GM06990 (cell line): ENCODE results near the gene ARID1B.

Source experiments
- DNase-seq: peaks from one replicate; pipeline ENCODE4 v3.0.0-alpha.2; 2011; ENCODE audit not compliant: insufficient read length; ENCODE audit errors: extremely low read depth
- H3K27me3 ChIP-seq: replicated peaks from 2 replicates; pipeline ENCODE4 v1.6.0; 2011; ENCODE audit warnings: low read length; ENCODE audit not compliant: control insufficient read depth, insufficient read depth
- H3K36me3 ChIP-seq: 2 replicates; pipeline ENCODE4 v1.5.1; 2011; ENCODE audit warnings: low read length; ENCODE audit not compliant: control insufficient read depth, insufficient read depth
- H3K4me3 ChIP-seq: replicated peaks from 2 replicates; pipeline ENCODE4 v1.5.1; 2011; ENCODE audit warnings: low read depth, mild to moderate bottlenecking, control low read depth, low read length
- TF ChIP-seq, protein P1 (sequence below): IDR thresholded peaks from 2 replicates; pipeline ENCODE4 v1.5.1; 2011; ENCODE audit warnings: low read length, control low read depth, mild to moderate bottlenecking, inconsistent platforms; ENCODE audit not compliant: insufficient read depth, poor library complexity, severe bottlenecking

Gene ARID1B

DNA sequence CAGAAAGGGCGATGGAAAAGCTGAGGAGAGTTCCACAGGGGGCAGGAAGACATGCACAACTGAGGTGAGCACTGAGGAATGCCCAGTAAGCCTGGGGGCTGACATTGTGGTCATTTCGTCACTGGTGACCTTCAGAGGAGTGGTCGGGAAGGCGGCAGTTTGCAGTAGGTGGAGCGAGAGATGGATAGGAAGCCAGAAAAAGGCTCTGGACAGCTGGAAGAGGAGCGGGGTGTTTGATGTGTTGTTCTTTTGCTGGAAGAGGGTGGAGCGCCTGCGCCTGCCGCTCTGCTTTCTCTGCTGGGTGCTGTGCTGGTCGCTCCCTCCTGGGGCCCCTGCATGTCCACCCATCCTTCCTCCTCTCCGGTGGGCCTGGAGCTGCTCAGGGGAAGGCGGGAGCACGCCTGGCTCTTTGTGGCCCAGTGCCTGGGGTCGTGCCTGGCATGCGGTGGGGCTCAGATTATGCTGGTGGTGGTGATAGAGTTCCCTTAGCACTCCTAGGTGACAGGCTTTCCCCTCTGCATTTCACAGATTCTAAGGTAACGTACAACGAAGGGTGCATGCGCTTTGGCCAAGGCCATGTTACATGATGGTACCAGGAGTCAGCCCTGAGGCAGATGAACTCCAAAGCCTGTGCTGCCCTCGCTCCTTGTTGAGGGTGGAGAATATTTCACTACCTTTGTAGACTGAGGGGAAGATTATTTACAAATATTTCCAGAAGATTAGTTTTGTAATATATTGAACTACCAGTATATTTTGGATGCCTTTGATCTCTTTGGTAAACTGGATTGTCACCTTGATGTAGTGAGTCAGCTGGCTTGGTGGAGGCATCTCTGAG is 20.9 kb downstream of the ARID1B start:
- no peaks in the 10 kb centered on the region for H3K27me3 ChIP-seq
- H3K36me3 ChIP-seq, result peaks cover 13% of the 10 kb centered on the region
- no peak for DNase-seq
- TF ChIP-seq, protein P1, sequence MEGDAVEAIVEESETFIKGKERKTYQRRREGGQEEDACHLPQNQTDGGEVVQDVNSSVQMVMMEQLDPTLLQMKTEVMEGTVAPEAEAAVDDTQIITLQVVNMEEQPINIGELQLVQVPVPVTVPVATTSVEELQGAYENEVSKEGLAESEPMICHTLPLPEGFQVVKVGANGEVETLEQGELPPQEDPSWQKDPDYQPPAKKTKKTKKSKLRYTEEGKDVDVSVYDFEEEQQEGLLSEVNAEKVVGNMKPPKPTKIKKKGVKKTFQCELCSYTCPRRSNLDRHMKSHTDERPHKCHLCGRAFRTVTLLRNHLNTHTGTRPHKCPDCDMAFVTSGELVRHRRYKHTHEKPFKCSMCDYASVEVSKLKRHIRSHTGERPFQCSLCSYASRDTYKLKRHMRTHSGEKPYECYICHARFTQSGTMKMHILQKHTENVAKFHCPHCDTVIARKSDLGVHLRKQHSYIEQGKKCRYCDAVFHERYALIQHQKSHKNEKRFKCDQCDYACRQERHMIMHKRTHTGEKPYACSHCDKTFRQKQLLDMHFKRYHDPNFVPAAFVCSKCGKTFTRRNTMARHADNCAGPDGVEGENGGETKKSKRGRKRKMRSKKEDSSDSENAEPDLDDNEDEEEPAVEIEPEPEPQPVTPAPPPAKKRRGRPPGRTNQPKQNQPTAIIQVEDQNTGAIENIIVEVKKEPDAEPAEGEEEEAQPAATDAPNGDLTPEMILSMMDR, result no peak
- no peak overlapping the region for H3K4me3 ChIP-seq

DNA sequence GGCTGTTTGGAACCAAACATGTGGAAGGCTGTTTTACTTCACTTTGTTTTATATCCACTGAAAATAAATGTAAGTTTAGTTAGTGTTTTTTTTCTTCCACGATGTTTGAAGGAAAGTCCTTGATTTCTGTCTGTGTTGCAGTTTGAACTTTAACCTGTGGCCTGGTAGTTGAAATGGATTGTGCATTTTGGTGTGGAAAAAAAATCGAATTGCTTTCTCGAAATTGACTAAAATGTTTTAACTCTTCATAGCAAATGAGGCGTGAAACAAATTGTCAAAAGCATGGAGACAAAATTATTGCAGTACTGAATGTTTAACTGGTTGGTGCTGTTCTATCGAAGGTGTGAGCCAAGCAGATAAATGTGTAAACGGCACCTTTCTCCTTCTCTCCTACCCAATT is 24.5 kb downstream of the ARID1B start:
- Histone ChIP-seq H3K36me3 (peaks cover 9% of the 10 kb centered on the region), H3K4me3 (no peak overlapping the region), H3K27me3 (no peaks in the 10 kb centered on the region)
- TF ChIP-seq, protein P1, result no peak
- no peak for DNase-seq

DNA sequence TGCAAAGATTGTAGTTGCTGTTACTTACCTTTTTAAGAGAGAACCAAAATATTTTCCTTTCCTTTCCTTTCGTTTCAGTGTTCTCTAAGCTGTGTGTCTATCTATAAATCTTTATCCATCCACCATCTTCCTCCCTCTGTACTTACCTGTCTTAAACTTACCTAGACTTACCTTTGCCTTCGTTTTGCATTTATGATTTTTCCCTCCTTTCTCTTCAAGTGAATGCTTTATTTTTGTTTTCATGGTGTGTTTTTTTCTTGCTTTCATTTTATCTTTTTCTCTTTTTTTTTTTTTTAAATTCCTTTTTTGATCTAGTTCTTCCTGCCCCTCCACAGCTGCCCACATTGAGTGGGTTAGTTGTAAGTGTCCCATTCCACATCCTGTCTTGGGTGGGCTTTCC is 26.2 kb downstream of the ARID1B start:
- TF ChIP-seq, protein P1, result no peak
- Histone ChIP-seq H3K27me3 (no peaks in the 10 kb centered on the region), H3K4me3 (no peak overlapping the region), H3K36me3 (no peaks in the 10 kb centered on the region)
- no peak for DNase-seq

DNA sequence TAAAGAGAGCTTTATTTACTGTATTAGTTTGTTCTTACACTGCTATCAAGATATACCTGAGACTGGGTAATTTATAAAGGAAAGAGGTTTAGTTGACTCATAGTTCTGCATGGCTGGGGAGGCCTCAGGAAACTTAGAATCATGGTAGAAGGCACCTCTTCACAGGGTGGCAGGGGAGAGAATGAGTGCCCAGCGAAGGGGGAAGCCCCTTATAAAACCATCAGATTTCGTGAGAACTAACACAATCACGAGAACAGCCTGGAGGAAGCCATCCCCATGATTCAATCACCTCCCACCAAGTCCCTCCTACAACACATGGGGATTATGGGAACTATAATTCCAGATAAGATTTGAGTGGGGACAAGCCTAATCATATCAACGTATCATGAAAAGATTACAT is 27.2 kb downstream of the ARID1B start:
- no peak for DNase-seq
- Histone ChIP-seq H3K4me3 (no peak overlapping the region), H3K27me3 (no peaks in the 10 kb centered on the region), H3K36me3 (no peaks in the 10 kb centered on the region)
- TF ChIP-seq, protein P1, result no peak

DNA sequence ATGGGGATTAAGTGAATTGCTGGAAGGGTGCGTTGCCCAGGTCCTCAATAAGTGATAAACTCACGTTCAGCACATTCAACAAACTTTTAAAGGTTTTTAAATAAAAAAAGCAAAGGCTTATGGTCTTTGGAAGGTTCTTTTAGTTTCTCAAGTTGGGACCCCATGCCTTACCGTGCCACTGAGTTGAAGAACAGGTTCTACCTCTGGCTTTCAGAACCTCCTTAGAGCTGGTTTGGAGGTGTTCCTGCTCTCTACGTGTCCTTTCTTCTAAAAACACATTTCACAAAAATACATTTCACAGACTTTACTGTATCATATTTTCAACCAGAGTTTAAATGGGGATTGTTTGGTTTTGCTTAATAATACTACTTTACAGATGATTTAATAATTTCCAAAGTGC is 29.0 kb downstream of the ARID1B start:
- TF ChIP-seq, protein P1, result no peak
- Histone ChIP-seq H3K4me3 (no peak overlapping the region), H3K36me3 (no peaks in the 10 kb centered on the region), H3K27me3 (no peaks in the 10 kb centered on the region)
- DNase-seq, result no peak
